ENCODE measurements around the gene PPFIBP2.

- no peak for TF ChIP-seq CTCF (IDR thresholded peaks at IDR 0.05)
- TF ChIP-seq POLR2A (IDR thresholded peaks at IDR 0.05): no peak
These were observed 125.8 kb downstream of the PPFIBP2 start for GRCh38 chr11:7639643-7640025.
